ENCODE measurements around the gene ZNF423.

DNA sequence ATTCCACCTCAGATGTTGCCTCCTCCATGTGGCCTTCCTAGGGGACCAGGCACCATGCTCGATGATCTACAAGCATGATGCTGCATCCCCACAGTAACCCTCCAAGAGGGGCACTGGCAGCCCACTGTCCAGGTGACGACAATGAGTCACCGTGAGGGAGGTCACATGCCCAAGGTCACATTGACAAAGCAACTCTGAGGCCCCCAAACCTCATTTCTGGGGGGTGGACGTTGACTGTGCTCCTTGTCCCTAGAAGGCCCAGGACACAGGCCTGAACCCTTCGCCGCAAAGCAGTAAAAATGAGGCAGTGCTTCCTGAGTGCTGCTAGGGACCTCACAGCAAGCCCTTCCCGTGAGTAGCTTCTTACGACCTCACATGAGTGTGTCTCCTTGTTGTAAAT is 345.8 kb downstream of the ZNF423 start:
- TF ChIP-seq POLR2AphosphoS5 (IDR thresholded peaks at IDR 0.05; ENCODE audit: low read depth, low read length) = no peak
- TF ChIP-seq REST (IDR thresholded peaks at IDR 0.05; ENCODE audit: insufficient read depth in 1 of 2, low read depth in 2 of 2, low read length in 2 of 2) = no peak
- TF ChIP-seq TAF1 (IDR thresholded peaks at IDR 0.05; ENCODE audit: borderline replicate concordance, insufficient read depth, low read length) = no peak
- no peak for TF ChIP-seq FOXP2 (optimal IDR thresholded peaks at IDR 0.05; ENCODE audit: borderline replicate concordance, extremely low read depth, extremely low read length, insufficient read depth)

Data from PFSK-1 (cell line).